CD4-positive, alpha-beta T cell treated with Interleukin-1 beta for 1 hour (primary cell): Measurements from ENCODE around the gene FGF16.
"Not testable (repeated sequence)": the region's sequence is repeated elsewhere in the genome, so short reads cannot be mapped to it uniquely, and the experiment has no call there.

Experiments
- DNase-seq, 2 donors: peaks; one replicate each; pipeline ENCODE4 v3.0.0-alpha.2; 2020 to 2022

Gene FGF16

DNA sequence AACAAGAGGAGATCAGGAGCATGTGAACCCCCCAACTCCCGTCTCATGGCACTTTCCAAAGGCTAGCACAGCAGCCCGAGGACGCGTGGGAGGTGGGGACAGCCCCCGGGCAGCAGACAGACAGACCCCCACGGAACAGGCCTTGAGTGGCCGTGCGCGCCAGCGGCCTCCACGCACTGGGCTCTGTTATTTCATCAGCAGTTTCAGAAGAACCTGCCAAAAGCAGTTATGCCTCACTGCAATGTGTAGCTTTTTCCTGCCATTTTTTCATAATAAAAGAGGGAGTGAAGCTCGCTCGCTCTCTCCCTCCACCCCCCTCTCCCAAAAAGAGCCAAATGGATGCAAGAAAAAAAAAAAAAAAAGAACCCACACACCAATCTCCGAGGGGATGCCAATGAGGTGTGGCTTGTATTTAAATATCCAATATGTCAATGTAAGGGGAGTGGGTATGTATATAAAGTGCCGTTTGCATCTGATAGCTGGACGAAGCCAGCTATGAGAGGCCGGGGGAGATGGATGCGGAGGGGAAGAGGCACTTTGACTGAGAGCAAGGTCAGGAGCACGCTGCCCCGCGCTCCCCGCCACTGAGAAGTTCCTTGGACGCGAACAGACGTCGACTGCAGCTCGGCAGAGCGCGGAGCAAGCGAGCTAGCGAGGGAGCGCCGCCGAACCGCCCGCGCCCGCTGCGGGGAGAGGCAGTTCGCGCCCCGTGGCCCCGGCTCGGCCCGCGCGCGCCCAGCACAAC, at the start of gene FGF16:
FGF16 (plus strand) TSS at position 482 of the 745 bp plus-strand sequence. CDS start 286 bp downstream, outside the sequence.
- DNase-seq, result no peak

DNA sequence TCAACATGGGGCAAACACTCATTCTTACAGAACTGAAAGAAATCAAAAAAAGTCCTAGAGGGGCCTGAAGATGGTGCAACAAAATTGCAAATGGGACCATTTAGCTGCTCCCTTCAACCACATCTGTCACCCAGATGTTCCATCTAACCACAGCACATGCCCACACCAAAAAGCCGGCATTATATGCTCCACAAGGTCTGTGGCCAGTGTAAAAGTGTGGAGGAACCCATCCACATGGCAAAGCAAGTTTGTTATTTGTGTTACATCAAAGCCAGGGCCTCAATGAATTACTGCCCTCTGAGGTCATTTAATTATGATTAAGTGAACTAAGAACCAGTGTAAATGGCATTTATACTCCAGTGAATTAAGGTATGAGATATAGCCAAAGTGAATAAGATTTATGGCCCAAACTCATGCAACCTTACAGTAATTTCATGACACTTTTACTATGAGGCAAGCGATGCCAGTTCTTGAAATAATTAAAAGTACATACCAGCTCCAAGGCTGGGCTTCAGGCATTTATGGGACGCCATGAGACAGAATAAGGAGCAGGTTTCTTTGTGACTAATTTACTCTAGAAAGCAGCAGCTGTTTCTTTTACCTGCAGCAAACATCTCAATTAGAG, 48.7 kb upstream of the FGF16 start:
- no peak for DNase-seq

DNA sequence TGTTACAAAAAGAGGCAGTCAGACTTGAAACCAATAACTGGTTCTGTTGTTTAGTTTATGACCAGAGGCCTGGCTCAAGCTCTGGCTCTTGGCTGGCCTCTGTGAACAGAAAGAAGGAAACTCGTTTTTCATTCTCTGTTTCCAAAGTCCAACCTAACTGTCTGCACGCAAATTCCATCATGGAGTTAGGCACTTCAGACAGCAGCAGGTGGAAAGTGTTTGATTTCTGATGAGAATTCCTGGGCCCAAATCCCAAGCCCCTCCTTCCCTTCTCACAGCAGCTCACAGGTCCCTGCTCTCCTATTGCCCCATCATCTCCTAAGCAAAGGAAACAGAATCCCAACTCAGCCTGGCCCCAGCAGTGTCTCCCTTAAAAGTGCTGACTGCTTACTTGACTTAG, 42.8 kb upstream of the FGF16 start:
- no peak for DNase-seq

DNA sequence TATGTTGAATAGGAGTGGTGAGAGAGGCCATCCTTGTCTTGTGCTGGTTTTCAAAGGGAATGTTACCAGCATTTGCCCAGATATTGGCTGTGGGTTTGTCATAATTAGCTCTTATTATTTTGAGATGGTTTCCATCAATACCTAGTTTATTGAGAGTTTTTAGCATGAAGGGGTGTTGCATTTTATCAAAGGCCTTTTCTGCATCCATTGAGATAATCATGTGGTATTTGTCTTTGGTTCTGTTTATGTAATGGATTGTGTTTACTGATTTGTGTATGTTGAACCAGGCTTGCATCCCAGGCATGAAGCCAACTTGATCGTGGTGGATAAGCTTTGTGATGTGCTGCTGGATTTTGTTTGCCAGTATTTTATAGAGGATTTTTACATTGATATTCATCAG, 39.4 kb upstream of the FGF16 start:
- DNase-seq, result not testable (repeated sequence)

DNA sequence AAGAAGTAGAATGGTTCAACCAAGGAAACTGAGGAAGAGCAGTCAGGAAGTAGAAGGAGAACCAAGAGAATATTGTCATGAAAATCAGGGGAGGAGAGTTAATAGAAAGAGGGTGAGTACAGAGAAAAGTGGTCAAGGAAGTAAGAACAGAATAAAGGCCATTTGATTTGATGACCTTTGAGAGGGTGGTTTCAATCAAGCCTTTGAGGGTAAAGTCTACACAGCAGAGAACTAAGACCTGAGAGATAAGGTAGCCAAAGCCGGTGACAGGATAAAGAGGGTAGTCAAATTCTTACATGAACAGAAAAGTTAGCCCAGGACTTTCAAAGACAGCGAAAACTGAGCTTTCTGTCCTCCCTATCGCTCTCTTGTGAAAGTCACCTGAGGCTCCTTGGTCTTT, 34.6 kb upstream of the FGF16 start:
- DNase-seq, result no peak

DNA sequence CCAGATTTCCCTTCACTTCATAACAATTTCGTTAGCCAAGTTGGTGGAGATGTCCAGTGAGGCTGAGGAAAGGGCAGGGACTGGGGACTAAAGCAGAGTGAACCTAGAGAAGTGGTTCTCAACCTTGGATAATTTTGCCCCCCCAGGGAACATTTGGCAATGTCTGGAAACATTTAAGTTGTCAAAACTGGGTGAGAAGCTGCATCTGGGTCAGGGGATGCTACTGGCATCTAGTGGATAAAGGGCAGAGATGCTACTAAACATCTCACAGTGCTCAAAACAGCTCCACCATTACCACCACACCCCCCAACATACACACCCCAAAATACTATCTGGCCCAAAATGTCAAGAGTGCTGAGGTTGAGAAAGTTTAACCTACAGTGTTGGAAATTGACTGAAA, 32.0 kb upstream of the FGF16 start:
- no peak for DNase-seq

DNA sequence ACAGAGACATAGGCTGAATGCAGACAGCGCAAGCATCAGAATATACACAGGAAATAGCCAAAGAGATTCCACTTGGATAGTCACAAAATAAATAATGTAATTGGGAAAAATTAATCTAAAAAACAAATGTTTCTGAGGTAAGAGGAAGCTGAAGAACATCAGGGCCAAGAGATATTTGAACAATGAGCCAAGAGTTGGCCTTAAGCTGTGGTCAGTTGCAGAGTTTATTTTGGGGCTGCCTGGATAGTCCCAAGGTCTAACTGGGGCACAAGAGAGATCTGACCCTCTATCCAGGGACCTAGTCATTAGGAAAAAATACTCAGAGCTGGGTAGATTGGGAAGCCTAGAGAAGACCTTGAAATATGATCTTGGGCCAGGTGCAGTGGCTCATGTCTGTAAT, 31.3 kb upstream of the FGF16 start:
- DNase-seq, result no peak

DNA sequence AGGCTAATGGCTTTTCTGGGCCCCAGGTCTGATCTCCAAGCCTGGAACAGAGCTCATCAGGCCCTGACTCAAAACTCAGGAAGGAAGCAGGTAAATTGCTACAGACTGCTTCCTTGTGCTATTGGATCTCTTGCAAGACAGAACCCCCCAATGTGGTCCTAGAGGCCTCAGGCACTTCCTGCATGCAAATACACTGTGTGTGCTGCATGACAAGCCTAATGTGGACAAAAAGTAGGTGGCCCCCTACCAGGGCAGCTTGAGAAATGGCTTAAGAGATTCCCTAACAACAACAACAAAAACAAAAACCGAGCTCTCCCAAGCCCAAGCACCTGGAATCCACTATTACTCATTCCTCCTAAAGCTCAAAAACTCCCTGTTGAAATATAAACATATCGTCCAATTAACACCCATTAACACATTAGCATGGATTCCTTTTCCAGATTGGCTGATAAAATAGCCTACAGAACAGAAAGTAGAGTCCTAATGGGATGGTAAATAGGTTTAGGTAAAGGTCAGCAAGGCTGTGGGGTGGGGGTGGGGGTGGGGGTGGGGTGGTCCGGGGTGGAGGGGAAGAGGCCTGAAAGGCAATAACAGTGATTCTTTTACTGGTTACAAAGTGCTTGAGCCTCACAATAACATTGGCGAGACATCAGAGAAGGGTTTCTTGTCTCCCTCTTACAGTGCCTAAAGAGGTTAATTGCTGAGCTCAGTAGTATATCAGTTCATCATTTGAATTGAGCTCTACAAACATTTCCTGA, 24.1 kb upstream of the FGF16 start:
- DNase-seq, result no peak

DNA sequence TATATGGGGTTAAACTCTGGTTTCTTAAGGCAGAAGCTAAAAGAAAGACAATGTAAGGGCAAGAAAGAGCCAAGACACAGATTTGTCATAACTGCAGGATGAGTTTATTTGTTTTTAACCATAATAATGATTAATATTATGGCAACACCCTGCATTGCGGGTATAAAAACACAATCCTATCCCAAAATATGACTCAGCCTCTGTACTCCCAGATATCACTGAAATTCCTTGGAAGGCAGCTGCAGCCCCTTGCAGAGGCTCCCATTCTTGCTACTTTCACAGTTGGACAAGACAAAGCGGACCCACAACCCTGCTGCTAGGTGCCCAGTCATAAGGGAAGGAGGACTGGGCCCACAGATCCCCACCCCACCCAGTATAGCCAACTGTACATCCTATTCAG, 20.4 kb upstream of the FGF16 start:
- DNase-seq, result no peak

DNA sequence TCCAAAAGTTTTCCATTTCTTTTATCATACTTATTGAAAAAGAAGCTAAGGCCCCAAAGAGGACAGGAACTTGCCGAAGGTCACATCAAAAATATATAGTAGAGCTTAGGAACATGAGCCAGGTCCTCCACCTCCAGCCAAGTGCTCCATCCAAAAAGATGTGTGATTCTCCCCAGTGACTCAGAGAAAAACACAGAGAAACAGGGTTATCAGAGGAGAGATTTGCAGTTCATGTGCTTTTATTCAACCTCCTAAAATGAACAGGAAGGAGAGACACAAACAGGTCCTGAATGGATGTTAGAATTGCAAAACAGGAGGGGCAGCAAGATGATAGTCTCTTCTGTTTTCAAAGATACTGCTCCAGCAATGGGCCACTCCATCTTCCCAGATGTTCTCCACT, 19.6 kb upstream of the FGF16 start:
- no peak for DNase-seq

DNA sequence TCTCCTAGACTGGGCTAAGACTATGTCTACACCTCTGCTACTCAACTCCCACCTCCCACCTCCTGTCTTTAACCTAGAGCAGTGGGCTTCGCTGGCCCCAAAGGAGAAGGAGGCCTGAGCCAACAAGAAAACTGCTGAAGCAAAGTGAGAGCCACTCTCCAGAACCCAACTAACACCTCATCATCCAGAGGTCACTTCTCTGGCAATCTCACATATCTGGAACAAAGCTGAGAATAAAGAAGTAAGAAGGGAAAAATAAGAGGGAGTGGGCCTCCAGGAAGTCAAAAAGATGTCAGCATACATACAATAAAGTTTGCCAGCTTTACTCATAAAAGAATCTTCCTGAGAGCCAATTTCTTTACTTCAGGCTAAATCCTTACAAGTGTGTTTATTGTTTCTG, 18.6 kb upstream of the FGF16 start:
- DNase-seq, result no peak

DNA sequence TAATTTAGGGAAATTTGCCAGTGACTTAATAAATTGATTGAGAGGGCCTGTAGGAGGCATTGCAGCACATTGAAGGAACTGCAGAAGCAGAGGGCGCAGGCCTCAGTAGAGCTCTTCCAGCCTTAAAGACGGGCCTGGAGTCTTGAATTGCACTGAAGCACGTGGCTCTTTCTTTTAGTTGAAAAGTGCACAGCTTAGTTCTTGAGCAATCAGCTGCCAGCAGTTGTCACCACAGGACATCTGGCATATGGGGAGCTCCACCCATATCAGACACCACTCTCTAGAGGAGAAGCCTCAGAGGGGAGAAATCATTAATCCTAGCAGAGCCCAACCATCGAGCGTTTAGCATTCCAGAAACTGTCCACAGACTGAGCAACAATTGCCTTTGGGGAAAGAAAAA, 16.0 kb upstream of the FGF16 start:
- no peak for DNase-seq

DNA sequence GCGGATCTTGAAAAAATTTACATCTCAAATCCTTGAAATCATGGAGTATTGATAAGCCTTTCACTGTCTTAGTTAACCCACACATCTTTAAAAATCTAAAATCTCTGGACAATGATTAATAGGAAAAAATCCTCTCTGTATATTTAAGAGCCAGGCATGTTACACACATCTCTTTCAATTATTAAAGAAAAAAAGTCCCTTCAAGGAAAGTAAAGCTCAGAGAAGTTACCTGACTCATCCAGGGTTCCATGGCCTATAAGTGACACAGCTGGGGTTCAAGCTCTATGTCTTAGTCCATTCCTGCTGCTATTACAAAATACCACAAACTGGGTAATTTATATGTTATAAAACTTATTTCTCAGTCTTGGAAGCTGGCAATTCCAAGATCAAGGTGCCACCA, 14.2 kb upstream of the FGF16 start:
- no peak for DNase-seq

DNA sequence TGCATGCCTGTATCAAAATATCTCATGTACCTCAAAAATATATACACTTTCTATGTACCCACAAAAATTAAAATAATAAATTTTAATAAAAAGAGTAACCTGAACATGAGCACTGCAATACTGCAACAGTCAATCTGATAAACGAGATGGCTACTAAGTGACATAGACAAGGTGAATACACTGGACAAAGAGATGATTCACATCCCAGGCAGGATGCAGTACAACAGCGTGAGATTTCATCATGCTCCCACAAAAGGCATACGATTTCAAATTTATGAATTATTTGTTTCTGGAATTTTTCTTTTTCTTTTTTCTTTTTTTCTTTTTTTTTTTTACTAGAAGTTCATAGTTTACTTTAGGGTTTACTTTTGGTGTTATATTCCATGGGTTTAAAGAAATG, 12.2 kb upstream of the FGF16 start:
- no peak for DNase-seq

DNA sequence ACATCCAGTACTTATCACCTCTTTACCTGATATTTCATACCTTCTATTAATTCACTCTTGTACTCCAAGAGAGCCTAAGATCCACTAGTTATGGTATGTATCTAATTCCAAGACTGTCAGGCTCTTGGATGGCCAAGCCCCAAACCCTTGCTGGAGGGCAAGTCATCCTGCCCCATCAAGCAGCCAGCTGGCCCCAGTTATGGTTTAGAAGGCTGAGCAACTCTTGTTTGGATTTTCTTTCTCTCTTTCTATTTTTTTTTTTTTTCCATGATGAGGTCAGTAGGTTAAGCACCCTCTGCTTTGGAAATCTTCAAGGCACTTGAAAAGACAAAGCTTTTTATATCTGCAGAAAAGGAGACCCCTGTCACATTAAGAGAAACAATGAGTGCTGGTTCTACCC, 10.9 kb upstream of the FGF16 start:
- no peak for DNase-seq

DNA sequence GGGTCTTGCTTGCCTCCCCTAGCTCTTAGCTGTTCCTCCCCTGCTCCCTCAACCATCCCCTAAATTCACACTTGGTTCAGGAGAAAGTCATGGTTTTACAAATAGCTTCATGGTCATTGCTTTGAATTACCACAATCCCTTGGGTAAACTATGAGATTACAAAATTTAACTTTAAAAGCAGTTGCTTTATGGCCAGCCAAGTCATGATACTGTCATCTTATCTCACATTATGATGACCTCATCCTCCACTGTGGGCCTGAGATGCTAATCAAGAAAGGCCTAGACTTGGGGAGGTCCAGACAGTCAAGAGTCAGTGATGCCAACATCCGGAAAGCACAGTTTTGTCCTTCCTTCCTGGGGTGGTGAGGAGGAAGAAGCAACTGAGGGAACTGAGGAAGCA, 10.5 kb upstream of the FGF16 start:
- no peak for DNase-seq

DNA sequence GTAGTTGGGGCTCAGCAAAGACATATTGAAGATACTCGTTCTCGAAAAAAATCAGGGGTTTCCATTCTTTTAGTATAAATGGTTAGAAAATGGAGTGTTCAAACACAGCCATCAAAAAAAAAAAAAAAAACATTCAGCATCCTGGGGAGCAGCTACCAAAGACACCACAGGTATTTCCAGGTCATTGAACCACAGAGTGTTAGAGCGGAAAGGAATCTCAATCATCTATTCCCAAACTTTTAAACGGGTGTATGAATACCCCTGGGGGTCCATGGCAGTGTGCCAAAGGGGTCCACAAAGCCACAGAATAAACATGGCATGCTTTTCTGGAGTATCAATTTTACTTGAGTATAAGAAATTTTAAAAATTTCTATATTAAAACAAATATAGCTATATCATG, 6.9 kb upstream of the FGF16 start:
- DNase-seq, result no peak

DNA sequence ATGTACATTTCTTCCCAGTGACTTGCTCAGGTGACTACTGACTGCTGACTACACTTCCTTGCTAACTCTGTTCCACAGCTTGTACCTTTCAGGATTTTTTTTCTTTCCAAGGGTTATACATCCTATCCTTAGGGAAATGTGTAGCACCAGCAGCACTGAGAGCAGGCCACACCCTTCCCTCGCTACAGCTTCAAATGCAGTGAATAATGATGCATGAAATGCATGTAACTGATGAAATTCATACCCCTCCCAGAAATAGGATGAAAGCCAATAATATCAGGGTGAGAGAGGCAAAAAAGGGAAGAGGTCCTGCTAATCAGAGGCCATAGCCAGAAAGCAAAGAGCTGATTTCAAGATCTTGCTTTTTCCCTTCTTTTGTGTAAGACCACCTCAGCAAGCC, 6.2 kb upstream of the FGF16 start:
- DNase-seq, result no peak

DNA sequence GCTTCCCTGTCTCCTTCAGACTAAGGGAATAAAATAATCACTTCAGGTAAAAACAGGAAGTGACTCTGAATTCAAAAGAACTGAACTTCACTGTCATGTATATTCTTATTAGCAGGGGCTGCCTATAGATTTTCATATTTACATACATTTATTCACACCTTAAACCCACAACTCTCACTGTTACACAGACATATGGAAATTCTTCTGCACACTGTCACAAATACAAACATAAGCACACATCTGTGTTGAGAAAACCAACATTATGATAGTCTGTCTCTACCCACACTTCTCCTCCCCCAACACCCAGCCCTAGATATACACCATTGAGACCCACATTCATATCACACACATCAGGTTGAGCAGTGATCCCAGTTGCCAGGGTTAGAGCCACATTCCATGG, 5.7 kb upstream of the FGF16 start:
- DNase-seq, result no peak

DNA sequence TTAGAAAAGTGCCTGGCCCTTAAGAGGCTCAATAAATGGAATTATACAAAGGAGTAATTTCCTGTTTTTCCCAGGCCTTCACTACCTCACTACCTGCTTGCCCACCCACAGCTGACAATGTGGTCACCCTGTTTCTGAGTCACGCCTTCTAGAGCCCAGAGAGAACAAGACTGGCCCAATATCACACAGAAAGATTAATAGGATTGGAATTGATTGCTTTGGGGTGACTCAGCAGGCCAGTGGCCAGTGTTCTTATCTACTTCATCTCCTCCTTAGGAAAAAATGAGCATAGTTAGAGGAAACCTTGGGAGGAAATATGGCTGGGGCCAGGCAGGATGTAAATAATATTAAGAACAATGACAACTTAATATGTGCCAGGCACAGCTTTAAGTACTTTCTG, 4.5 kb upstream of the FGF16 start:
- no peak for DNase-seq

DNA sequence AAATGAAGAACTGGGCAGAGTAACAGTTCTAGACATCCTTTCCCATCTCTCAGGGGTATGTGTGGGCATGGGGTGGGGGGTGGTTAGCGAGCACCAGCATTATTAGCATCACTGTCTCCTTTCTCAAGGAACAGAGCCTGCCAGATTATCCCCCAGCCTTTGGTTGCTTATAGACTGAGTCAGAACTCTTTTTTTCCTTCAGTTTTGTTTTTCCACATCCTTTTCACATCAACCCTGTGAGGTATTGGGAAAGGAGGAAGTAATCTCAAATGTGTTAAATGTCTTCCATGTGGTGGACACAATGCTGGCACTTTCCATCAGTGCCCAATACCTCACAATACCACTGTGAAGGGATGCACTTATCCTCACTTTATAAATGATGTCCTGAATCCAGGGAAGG, 3.1 kb upstream of the FGF16 start:
- DNase-seq, result no peak

DNA sequence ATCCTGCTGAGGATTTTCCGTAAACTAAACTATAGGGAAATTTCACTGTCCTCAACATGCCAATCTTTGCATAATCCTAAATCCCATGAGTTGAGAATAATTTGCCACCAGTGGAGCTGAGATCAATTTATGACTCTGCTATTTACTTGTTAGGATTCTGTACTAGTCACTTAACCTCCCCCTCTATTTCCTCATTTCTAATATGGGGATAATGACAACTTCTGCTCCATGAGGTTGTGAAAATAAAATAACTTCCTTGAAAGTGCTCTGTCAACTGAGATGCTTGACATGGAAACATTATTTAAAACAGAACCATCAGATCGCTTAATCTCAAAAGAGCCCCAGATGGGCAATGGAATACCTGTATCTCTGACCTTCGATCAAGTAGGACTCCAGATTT, 2.6 kb upstream of the FGF16 start:
- no peak for DNase-seq

DNA sequence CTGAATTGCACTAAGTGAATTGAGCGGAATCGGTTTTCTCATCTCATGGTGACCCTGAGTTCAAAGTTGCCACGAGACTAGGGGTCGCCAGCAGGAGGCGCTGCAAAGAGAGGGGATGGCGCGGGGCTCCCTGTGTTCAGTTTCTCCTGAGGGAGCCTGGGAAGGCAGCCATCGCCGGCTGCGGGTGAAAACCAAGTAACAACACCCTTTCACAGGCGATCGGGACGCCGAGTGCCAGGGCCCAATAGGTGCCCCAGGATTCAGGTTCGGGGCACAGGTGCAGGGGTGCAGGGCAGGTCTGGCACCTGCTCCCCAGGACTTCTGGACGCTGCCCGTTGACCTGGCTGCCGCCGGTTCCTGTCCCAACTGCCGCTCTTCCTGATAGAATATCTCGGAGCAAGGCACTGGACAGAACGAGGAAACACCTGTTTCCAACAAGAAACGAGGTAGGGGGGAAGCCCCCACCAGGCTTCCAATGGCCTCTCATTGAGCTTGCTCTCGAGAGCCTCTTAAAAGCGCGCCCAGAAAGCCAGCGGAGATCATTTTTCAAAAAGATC, 1.1 kb upstream of the FGF16 start:
- DNase-seq, result no peak
